ENCODE data around the gene PITPNM3.

DNA sequence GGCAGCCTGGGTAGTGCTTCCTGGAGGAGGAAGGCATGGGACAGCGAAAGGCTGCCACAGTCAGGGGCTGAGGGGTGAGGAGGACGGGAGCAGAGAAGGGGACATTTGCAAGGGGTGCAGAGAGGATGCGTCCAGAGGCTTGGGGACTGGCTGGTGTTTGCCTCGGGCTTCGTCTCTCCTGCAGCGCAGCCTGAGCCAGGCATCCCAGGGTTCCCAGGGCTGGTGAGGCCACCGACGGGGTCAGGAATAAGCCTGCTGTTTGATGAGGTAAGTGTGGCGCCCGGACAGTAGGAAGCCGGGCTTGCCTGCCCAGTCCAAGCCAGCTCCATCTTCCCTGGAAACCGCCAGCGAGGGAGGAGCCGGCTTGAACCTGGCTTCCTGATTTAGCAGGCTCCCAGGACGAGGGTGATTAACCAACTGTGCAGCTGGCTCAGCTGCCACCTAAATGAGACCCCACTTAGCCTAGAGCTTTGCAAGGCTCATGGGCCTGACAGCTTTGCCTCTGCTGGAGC, 47.8 kb downstream of the PITPNM3 start:
- TF ChIP-seq, protein P1, sequence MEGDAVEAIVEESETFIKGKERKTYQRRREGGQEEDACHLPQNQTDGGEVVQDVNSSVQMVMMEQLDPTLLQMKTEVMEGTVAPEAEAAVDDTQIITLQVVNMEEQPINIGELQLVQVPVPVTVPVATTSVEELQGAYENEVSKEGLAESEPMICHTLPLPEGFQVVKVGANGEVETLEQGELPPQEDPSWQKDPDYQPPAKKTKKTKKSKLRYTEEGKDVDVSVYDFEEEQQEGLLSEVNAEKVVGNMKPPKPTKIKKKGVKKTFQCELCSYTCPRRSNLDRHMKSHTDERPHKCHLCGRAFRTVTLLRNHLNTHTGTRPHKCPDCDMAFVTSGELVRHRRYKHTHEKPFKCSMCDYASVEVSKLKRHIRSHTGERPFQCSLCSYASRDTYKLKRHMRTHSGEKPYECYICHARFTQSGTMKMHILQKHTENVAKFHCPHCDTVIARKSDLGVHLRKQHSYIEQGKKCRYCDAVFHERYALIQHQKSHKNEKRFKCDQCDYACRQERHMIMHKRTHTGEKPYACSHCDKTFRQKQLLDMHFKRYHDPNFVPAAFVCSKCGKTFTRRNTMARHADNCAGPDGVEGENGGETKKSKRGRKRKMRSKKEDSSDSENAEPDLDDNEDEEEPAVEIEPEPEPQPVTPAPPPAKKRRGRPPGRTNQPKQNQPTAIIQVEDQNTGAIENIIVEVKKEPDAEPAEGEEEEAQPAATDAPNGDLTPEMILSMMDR (IDR thresholded peaks at IDR 0.05 in 8 of 11, conservative IDR thresholded peaks at IDR 0.05 in 3 of 11), result no peak
- TF ChIP-seq POLR2A (IDR thresholded peaks at IDR 0.05), result no peak

All from spleen (tissue), 7 donors.